Occipital lobe (tissue), 2 donors: ENCODE results near the gene PSMC6. TPM values are rescaled to one million over a fixed set of nuclear protein-coding genes. Genes with fewer than 3 reads are reported as not detected.

Source experiments
- DNase-seq: peaks from one replicate; lab custom pipeline; 2025; lab: John Stamatoyannopoulos, UW
- total RNA-seq: library from RNA; depleted of rRNA; stranded (reverse); fragments of >200 nt; gene quantifications from one replicate; pipeline ENCODE4 v1.2.3, GENCODE V29; 2014

PSMC6 gene
- 131 TPM for total RNA-seq

DNA sequence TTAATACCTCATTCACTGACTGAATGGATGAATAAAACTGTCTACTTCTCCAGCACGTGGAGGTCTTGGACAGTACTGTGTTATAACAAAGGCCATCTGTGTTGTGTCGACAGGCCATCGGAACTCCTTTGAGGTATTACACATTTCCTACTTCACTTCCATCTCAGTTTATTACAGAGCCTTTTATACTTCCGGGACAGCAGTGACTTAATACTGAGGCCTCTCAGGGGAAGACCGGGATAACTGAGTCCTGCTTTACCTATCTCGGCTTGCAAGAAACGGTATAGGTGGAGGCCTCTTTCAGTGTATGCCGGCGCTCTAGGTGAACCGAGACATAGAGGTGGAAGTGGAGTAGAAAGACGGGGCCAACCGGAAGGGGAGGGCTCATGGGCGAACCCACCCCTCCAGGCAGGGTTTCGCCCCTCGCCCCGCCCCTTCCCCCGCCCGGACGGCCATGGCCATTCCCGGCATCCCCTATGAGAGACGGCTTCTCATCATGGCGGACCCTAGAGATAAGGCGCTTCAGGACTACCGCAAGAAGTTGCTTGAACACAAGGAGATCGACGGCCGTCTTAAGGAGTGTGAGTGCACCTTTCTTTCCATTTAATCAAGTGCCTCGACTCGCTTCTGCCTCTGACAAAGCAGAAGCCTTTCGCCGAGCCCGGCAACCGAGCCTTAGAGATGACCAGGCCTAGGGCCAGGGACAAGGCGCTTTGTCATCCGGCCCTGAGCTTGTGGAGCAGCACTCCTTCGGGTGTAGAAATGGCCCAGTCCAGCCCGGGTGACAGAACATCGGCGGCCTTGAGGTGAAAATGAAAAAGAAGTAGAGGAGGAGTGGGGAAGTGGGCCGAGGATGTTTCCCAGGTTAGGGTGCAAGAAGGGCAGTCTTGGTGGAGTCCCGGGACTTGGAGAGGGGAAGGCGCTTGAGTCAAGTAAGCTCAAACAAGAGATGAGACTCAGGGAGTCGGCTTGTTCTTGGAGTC, at the start of gene PSMC6:
PSMC6 (plus strand) TSS at position 477 of the 983 bp plus-strand sequence; CDS start at position 497, 20 bp downstream.
- DNase-seq, result peak; percentile 94

DNA sequence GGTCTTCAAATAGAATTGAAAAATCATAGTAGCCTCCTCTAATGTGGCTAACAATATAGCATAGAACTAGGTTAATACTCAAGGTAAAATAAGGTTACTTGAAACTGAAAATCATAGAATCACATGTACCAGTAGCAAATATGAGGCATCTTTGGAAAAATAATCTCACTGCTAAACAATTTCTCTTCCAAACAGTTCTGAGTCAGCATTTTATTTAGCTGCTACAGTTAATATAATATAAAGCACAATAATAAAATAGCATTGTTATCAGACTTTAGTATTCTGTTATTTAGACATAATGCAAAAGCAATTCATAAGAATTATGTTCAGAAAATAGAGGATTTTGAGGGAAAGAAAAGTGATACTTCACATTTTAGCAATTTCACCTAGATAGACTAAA, 46.7 kb upstream of the PSMC6 start:
- DNase-seq, result no peak

DNA sequence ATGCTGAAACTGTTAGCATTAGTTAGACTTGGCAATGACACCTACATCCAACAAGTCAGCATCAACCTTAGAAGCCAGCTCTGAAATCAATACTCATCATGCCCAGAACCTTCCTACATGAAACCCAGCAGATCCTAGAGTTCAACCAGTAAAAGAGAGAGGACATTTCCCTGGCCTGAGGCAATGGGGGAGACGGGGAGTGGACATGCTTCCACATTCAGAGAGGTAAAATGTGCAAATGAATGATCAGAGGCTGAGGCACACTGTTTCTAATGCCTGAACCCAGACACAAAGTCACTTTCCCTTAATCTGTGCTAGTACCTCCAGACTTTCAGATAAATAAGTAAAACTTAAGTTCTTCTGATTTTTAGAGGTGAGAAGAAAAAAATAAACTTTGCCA, 46.2 kb upstream of the PSMC6 start:
- no peak for DNase-seq

DNA sequence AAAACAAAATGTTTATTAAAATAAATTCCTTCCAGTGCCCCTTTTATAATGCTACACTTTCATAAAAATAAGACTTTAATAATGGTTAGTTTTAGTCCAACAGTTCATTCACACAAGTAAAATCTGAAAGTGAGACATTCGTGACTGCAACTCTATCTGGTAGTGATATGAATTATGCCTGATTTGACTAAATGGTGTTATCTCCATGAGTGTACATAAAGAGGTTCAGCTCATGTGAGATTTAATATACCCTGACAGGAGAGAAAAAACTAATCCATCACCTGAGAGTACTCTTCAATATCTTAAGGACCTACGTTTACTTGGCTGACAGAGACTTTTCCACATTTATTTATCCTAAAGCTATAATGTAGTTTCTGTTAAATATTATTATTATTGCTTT, 45.7 kb upstream of the PSMC6 start:
- no peak for DNase-seq

DNA sequence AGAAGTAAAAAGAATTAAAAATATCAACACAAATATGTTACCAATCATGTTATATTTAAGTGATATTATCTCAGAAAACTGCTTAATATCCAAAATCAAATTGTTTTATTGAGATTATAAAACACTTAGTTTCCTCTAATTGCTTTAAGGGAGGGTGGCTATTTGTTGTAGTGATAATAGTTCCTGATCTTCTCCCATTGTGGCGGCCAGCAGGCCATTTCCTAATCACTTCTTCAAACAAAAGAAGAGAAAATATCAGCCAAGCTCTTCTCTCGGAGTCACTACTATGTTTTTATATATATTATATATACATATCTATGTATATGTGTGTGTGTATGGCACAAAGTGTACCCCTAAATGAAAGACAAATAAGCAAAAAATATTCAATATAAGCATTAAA, 43.1 kb upstream of the PSMC6 start:
- no peak for DNase-seq

DNA sequence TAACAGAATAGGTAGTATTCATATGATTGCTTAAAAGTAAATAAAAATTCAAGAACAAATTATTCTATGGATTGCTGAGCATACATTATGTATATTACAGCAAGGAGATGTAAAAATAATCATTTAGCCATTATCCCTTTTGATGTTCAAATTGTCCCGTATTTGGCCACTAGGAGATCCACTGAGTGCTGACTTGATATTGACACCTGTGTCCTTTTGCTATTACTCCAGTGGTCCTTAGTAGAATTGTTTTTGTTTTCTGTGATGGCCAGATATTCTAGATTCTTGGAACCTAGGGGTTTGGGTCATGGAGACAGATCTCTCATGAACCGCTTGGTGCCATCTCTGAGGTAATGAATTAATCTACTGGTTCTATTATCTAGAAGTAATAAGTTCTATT, 28.4 kb upstream of the PSMC6 start:
- no peak for DNase-seq

DNA sequence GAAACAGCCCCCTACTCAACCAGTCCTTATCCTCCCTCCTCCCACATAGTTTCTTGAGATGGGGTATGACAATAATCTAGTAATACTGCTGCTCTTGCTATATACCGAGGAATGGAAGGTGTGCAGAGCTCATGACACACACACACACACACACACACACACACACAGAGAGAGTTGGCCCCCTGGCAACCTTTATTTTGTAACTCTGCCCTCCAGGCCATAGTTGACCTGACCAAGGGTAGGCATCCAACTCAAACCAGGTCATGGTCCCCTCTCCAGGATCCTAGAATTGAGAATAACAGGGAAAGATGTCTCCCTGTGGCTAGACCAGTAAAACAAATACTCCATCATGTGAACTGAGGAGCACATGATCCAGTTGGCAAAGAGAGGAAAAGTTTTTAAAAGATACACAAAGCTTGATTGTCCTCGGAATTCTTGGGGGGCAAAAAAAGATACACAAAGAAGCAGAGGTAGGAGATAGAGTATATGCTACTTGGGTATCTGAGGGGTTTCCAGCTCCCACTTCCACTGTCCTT, 22.9 kb upstream of the PSMC6 start:
- DNase-seq, result no peak

GRCh38 chr14:52686176-52686575, 20.8 kb upstream of the PSMC6 start:
- no peak for DNase-seq

GRCh38 chr14:52690983-52691760, 15.8 kb upstream of the PSMC6 start:
- DNase-seq, result no peak

DNA sequence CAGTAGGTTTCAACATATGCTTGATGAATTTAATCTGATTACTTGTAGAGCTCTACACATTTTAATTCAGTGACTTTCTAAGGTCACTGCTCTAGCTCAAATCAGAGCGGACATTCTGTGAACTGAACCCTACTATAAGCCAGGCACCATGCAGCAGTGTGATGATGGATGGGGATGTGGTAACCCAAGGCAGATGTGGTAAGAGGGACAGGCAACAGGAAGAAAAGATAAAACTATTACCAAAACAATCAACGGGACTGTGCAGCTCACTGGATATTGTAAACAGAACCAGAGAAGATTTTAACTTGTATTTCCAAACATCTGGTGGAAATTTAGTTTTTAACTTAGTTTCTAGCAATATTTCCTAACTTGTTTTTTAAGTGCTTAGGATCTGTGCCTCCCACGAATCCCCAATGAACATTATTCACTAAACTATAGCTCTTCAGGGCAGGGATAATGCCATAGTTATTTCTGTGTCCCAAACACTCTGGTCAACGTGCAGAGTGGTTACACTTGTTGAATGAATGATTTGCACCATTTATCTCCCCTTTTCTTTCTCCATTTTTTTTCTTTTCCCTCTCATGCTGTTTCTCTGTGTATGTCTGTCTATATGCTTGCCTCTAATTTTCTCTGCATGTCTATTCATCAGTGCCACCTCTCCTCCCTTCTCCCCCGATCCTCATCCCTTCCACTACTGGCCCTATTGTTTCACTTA, 14.6 kb upstream of the PSMC6 start:
- no peak for DNase-seq

- no peak for DNase-seq
These were observed 14.0 kb upstream of the PSMC6 start for GRCh38 chr14:52693036-52693435.

DNA sequence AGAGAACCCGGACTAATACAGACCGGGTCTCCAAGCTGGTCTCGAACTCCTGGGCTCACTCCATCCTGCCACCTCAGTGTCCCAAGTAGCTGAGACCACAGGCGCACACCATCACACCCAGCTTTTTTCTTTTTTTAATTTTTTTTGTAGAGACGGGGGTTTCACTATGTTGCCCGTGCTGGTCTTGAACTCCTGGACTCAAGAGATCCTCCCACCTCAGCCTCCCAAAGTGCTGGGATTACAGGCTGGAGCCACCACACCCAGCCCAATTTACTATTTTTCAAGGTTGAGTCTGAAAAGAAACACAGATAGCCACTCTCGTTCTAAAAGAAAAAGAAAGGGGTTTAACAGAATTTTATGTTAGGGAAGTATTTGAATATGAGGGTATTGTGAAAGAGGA, 13.5 kb upstream of the PSMC6 start:
- no peak for DNase-seq

- peak; percentile 22 for DNase-seq
These were observed 12.1 kb upstream of the PSMC6 start for GRCh38 chr14:52694761-52695480.

DNA sequence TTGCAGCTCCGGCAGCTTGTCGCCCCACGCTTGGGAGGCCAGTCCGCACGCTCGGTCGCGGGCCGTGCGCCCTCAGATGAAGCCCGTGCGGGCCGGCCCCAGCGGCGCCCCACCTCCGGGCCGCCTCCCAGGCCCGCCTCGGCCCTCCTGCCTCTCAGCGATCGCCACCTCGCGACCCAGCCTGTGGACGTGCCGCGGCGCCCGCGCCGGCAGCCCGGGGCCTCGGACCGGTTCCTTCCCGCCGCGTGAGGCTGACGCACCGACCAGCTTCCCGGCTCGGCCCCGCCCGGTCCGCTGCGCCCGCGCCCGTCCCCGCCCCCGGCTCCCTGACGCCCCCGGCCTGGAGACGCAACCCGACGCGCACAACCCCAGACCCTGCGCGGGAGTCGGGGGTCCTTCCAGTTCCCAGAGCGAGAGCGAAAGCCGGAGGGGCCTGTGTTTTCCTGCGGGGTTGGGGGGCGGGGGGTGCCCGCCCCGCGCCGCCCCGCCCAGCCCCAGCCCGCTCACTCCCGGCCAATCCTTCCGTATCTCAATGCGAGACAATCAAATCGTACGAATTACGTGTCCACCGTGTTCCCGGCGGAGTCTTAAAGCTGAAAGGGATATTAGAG, 11.4 kb upstream of the PSMC6 start, which contains the start of gene ERO1A:
ERO1A (minus strand) TSS at position 78 of the 611 bp plus-strand sequence; CDS start at position 1, 77 bp downstream.
- peak; percentile 82 for DNase-seq

- no peak for DNase-seq
These were observed 6.3 kb upstream of the PSMC6 start for GRCh38 chr14:52700701-52701172.

DNA sequence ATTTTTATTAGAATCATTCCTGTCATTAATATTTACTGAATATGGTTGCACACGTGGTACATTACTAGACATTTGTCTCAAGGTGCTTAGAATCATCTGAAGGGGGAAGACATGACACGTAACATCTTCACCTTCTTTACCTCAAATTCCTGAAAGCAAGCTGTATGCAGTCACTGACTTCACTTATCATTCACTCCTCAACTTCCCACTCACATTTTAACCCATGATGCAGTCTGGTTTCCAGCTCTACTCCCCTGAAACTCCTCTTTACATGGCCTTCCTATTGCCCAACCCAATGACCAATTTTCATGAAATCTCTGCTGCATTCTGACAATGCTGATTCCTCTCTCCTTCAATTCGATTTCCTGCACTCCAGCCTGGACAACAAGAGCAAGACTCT, 5.8 kb upstream of the PSMC6 start:
- DNase-seq, result no peak

GRCh38 chr14:52703225-52703624, 3.8 kb upstream of the PSMC6 start:
- peak; percentile 1 for DNase-seq

- no peak for DNase-seq
These were observed 3.3 kb upstream of the PSMC6 start for GRCh38 chr14:52703664-52704063.

DNA sequence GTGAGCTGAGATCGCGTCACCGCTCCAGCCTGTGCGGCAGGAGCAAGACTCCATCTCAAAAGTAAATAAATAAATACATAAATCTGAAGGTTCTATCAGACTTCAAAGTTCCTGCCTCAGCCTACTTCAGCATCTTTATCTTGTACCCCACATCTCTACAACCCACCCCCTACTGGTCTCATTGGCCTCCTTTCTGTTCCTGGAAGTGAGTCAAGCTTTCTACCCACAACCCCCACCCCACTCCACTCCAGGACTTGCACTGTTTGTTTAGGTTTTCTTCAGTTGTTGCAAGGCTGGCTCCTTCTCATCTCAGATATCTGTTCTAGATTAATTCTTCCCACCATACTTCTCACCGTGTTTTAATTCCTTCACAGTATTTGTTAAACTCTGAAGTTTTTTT, 714 bp upstream of the PSMC6 start:
- no peak for DNase-seq

DNA sequence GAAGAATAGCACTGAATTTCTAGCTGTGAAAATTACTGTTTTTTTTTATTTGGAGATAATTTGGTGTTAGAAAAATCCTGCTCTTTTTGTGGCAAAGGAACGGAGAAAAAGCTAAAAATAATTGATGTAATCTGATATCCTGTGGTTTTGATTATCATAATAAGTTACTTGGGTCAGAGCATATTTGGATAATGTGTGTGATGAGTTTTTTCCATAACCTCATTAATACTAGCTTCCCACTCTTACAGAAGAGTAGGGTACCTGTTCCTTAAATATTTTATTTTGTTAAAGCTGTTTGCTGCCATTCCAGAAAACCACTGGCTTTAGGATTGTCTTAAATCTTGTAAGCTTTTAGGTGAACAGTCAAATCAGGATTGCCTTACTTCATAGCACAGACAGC, 4.7 kb downstream of the PSMC6 start:
- no peak for DNase-seq
